ENCODE data around the gene THAP2. TPM values are rescaled to one million over a fixed set of nuclear protein-coding genes. Genes with fewer than 3 reads are reported as not detected.

Gene THAP2
- total RNA-seq, 2 donors from 2014 or later = 2.4 to 4.8 TPM

DNA sequence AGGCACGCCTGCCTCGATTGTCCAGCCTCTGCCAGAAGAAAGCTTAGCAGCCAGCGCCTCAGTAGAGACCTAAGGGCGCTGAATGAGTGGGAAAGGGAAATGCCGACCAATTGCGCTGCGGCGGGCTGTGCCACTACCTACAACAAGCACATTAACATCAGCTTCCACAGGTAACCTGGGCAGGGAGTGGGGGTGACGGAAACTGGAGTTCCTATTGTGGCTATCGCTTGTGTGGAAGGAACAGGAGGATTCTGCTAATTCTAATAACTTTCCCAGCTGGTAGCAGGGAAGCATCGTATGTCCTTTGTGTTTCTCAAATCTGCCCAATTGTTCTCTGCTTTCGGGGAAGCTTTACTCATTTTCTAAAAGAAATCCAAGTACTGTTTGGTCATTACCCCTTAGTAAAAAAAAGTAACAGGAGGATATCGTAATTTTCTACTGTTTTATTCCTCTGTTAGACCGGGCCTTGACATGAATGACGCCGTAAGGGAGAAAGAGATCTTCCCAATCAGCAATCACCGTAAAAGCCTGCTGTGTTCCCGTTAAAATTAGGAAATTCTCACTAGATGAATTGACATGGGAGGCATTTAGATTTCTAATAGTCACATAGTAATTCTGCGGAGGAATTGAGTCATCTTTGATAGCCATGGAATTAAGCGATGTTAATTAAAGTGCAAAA lies 449 bp downstream of the THAP2 start:
- intact Hi-C loops (cut with DNase I) = loop anchor here (1.0 kb wide), 1 partner anchor 21 kb away; no protein-coding TSS in a partner anchor
- under 1% methylated on average over 20 of the region's 20 CpGs for WGBS
- no peak for DNase-seq (ENCODE audit: low spot score)

DNA sequence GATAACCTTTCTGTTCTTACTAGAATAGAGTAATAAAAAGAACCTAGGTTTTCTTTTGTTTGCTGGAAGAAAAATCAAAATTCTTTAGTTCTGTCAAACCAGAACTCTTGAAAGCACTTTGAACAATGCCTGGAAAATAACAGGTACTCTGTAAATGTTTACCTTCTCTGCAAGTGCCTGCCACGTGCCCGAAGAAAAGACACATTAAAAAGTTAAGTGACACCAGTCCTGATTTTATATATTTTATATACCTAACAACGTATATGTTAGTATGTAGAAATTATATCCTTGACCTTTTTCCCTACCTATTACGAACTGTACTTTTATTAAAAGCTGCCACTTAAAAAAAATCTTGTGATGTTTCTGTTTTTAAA lies 976 bp downstream of the THAP2 start:
- intact Hi-C loops (cut with DNase I) = no loop called here
- H3K27ac ChIP-seq = peak overlapping the region; percentile 96 to 97
- 7% methylated on average over 4 of the region's 4 CpGs for WGBS
- no peaks in the 10 kb centered on the region for H3K36me3 ChIP-seq
- no peaks in the 10 kb centered on the region for H3K27me3 ChIP-seq (replicated peaks; ENCODE audit: insufficient read depth)
- H3K4me3 ChIP-seq = peak overlapping the region; percentile 83
- H3K9me3 ChIP-seq = no peaks in the 10 kb centered on the region
- DNase-seq (ENCODE audit: low spot score) = no peak
- H3K4me1 ChIP-seq (replicated peaks) = no peaks in the 10 kb centered on the region
- peak; percentile 31 for TF ChIP-seq POLR2AphosphoS5 (IDR thresholded peaks at IDR 0.05)
- TF ChIP-seq, protein P1, sequence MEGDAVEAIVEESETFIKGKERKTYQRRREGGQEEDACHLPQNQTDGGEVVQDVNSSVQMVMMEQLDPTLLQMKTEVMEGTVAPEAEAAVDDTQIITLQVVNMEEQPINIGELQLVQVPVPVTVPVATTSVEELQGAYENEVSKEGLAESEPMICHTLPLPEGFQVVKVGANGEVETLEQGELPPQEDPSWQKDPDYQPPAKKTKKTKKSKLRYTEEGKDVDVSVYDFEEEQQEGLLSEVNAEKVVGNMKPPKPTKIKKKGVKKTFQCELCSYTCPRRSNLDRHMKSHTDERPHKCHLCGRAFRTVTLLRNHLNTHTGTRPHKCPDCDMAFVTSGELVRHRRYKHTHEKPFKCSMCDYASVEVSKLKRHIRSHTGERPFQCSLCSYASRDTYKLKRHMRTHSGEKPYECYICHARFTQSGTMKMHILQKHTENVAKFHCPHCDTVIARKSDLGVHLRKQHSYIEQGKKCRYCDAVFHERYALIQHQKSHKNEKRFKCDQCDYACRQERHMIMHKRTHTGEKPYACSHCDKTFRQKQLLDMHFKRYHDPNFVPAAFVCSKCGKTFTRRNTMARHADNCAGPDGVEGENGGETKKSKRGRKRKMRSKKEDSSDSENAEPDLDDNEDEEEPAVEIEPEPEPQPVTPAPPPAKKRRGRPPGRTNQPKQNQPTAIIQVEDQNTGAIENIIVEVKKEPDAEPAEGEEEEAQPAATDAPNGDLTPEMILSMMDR (IDR thresholded peaks at IDR 0.05) = no peak

More for the DNA sequence above, 449 bp downstream of the THAP2 start:
- Histone ChIP-seq H3K36me3 (no peaks in the 10 kb centered on the region), H3K27ac (peak overlapping the region; percentile 96 to 97), H3K4me1 (replicated peaks) (no peaks in the 10 kb centered on the region), H3K4me3 (peak overlapping the region; percentile 83), H3K9me3 (no peaks in the 10 kb centered on the region), H3K27me3 (replicated peaks; ENCODE audit: insufficient read depth) (no peaks in the 10 kb centered on the region)
- TF ChIP-seq, protein P1 (IDR thresholded peaks at IDR 0.05) = no peak
- TF ChIP-seq POLR2AphosphoS5 (IDR thresholded peaks at IDR 0.05) (no peak), POLR2A (IDR thresholded peaks at IDR 0.05) (no peak)

DNA sequence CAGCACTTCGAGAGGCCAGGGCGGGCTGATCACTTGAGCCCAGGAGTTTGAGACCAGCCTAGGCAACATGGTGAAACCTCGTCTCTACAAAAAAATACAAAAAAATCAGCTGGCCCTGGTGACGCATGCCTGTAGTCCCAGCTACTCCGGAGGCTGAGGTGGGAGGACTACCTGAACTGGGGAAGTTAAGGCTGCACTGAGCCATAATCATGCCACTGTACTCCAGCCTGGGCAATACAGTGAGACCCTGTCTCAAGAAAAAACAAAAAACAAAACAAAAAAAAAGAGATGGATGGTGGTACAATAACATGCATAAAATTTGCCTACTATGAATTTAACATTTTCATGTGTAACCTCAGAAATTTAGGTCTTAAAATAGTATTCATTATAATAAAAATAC lies 2.2 kb downstream of the THAP2 start:
- no peaks in the 10 kb centered on the region for H3K36me3 ChIP-seq
- H3K4me3 ChIP-seq = no peak overlapping the region
- H3K27ac ChIP-seq = no peak overlapping the region
- DNase-seq (ENCODE audit: low spot score) = no peak
- H3K27me3 ChIP-seq (replicated peaks; ENCODE audit: insufficient read depth) = no peaks in the 10 kb centered on the region
- intact Hi-C loops (cut with DNase I) = no loop called here
- WGBS = 93% methylated on average over 5 of the region's 5 CpGs
- no peaks in the 10 kb centered on the region for H3K4me1 ChIP-seq (replicated peaks)
- no peaks in the 10 kb centered on the region for H3K9me3 ChIP-seq
- TF ChIP-seq POLR2A (IDR thresholded peaks at IDR 0.05) (no peak), POLR2AphosphoS5 (IDR thresholded peaks at IDR 0.05) (no peak)
- TF ChIP-seq, protein P1 (IDR thresholded peaks at IDR 0.05) = no peak

DNA sequence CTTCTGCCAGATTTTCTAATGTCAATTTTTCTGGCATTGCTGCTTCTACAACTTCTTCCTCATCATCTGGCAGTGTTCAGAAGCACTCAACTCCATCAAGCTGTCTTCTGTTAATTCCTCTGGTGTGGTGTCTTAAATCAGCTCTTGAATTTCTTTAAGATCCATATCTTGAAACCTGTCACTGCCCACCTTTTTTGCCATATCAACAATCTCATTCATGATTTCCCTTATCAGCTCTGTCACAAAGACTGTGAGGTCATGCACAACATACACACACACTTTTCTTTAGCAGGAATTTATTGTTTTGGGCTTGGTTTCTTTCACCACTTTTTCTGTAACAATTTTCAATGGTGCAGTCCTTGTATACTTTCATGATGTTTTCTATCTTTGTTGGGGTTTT lies 7.2 kb downstream of the THAP2 start:
- Histone ChIP-seq H3K4me3 (no peak overlapping the region), H3K4me1 (replicated peaks) (no peaks in the 10 kb centered on the region), H3K27me3 (replicated peaks; ENCODE audit: insufficient read depth) (no peaks in the 10 kb centered on the region), H3K27ac (no peak overlapping the region), H3K9me3 (no peaks in the 10 kb centered on the region), H3K36me3 (no peaks in the 10 kb centered on the region)
- TF ChIP-seq POLR2A (IDR thresholded peaks at IDR 0.05) (no peak), POLR2AphosphoS5 (IDR thresholded peaks at IDR 0.05) (no peak)
- TF ChIP-seq, protein P1 (IDR thresholded peaks at IDR 0.05) = no peak
- intact Hi-C loops (cut with DNase I) = no loop called here
- DNase-seq (ENCODE audit: low spot score) = no peak

DNA sequence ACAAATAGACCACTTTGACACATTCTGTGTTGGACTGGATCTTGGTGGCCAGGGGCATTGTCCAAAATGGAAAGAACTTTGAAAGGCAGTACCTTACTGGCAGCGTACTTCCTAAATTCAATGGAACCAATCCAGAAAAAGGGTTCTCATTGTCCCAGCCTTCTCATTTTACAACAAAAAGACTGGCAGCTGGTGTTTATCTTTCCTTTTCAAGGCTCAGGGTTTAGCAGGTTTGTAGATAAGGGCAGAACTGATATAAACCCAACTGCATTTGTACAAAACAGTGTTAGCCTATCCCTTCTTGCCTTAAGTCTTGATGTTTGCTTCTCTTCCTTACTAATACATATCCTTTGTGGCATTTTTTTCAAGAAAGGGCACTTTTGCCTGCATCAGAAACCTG lies 7.7 kb downstream of the THAP2 start:
- H3K4me1 ChIP-seq (replicated peaks) = no peaks in the 10 kb centered on the region
- H3K27me3 ChIP-seq (replicated peaks; ENCODE audit: insufficient read depth) = no peaks in the 10 kb centered on the region
- no peak overlapping the region for H3K27ac ChIP-seq
- intact Hi-C loops (cut with DNase I) = no loop called here
- no peak for DNase-seq (ENCODE audit: low spot score)
- 30% methylated on average over 1 of the region's 1 CpG for WGBS
- H3K4me3 ChIP-seq = no peak overlapping the region
- no peaks in the 10 kb centered on the region for H3K9me3 ChIP-seq
- H3K36me3 ChIP-seq = no peaks in the 10 kb centered on the region
- TF ChIP-seq POLR2AphosphoS5 (IDR thresholded peaks at IDR 0.05) (peak; percentile 42), POLR2A (IDR thresholded peaks at IDR 0.05) (no peak)
- TF ChIP-seq, protein P1 (IDR thresholded peaks at IDR 0.05) = no peak
